Activated naive CD4-positive, alpha-beta T cell treated with anti-CD3 and anti-CD28 coated beads, Interleukin-2, amount 10 ng/mL, durations not matched to agents 7 days and 5 days (primary cell): ENCODE measurements around the gene NKAPL.
A peak's percentile ranks its signal among the peaks of the same experiment; 100 is the strongest.

Source experiments
- CTCF ChIA-PET: fragments of 350-600 bp; sonication (Branson Sonifier 250); formaldehyde crosslinking; loops from one replicate; lab custom pipeline; 2021; ENCODE audit warnings: antibody characterized with exemption; lab: Charles Lee
- DNase-seq: peaks from one replicate; pipeline ENCODE4 v3.0.0-alpha.2; 2020
- H3K27ac Mint-ChIP-seq: one replicate; pipeline ENCODE4 v1.8.0; 2021; ENCODE audit warnings: mild to moderate bottlenecking, moderate library complexity, mixed read lengths
- H3K27me3 Mint-ChIP-seq: one replicate; pipeline ENCODE4 v1.8.0; 2021; ENCODE audit warnings: mild to moderate bottlenecking, mixed read lengths
- H3K36me3 Mint-ChIP-seq: one replicate; pipeline ENCODE4 v1.8.0; 2021; ENCODE audit warnings: mixed read lengths
- H3K4me1 Mint-ChIP-seq: one replicate; pipeline ENCODE4 v1.8.0; 2021; ENCODE audit warnings: mixed read lengths
- H3K4me3 Mint-ChIP-seq: one replicate; pipeline ENCODE4 v1.8.0; 2021; ENCODE audit warnings: mild to moderate bottlenecking, moderate library complexity, mixed read lengths
- H3K9me3 Mint-ChIP-seq: one replicate; pipeline ENCODE4 v1.8.0; 2021; ENCODE audit warnings: mixed read lengths

The NKAPL gene

DNA sequence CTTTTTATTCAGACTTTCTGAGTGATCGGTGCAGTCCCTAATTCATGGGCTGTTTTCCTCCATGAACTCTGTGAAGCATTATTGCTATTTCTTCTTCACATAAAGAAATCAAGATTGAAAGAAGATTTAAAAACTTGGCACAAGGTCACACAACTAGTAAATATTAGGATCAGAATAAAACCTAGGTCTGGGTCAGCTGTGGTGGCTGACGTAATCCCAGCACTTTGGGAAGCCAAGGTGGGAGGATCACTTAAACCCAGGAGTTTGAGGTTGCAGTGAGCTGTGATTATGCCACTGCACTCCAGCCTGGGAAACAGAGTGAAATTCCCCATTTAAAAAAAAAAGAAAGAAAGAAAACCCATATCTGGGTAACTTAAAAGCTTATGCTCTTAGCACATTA lies 32.6 kb upstream of the NKAPL start:
- peaks cover 37% of the 10 kb centered on the region for H3K27me3 Mint-ChIP-seq
- H3K4me3 Mint-ChIP-seq = no peak overlapping the region
- H3K27ac Mint-ChIP-seq = no peak overlapping the region
- peaks cover 42% of the 10 kb centered on the region for H3K4me1 Mint-ChIP-seq
- H3K36me3 Mint-ChIP-seq = peaks cover 18% of the 10 kb centered on the region
- CTCF ChIA-PET = interaction anchor here (1.4 kb wide), 1 partner anchor 130 kb away, joined by 3 read pairs; no protein-coding TSS in a partner anchor
- no peak for DNase-seq
- no peaks in the 10 kb centered on the region for H3K9me3 Mint-ChIP-seq

GRCh38 chr6:28232785-28233184 lies 26.3 kb upstream of the NKAPL start:
- Mint-ChIP-seq H3K4me1 (peaks cover 15% of the 10 kb centered on the region), H3K27me3 (peaks cover 19% of the 10 kb centered on the region), H3K4me3 (no peak overlapping the region), H3K27ac (no peak overlapping the region), H3K9me3 (peaks cover 10% of the 10 kb centered on the region), H3K36me3 (peaks cover 12% of the 10 kb centered on the region)
- CTCF ChIA-PET = no interaction called here
- no peak for DNase-seq

DNA sequence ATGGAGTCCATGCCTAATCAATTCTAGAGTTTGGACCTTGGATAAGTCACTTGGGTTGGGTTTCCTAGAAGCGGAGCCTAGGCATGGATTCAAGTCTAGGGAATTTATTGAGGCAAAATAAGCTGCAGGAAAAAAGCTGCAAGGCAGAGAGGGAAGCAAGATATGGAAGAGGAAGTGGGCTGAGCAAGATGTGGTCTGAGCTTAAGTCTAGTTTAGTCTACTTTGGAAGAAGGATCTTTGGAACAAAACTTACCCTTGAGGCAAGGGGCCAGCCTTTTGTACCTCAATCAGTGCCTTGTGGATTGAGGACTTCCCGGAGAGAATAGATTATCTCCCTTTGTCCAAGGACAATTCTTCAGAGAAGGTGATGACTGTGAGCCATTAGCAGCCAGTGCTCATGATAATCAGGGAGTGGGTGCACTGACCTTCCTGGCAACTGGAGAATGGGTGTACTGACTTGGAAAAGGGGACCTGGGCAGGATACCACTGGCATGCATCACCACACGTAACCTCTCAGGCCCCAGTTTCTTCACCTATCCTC lies 23.1 kb upstream of the NKAPL start:
- Mint-ChIP-seq H3K27ac (no peak overlapping the region), H3K36me3 (peaks cover 1% of the 10 kb centered on the region), H3K9me3 (peaks cover 12% of the 10 kb centered on the region), H3K4me1 (no peaks in the 10 kb centered on the region), H3K27me3 (peaks cover 22% of the 10 kb centered on the region), H3K4me3 (no peak overlapping the region)
- CTCF ChIA-PET = no interaction called here
- DNase-seq = no peak

DNA sequence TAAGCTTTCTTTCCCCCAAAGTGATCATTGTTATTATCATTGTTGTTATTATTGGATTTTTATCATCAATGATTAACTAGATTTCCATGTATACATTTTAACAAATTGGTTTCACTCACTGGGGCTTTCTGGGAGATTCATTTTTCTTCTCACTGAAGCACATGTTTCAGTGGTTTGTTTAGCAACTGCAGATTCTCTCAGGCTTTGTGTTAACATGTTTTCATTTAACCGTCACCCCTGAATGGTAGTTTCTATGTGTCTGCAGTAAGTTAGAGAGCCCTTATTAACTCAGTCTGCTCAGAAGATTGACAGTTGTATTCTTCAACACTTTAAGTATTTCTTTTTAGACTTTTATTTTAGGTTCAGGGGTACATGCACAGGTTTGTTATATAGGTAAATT lies 19.5 kb upstream of the NKAPL start:
- H3K4me1 Mint-ChIP-seq = no peaks in the 10 kb centered on the region
- H3K27me3 Mint-ChIP-seq = peaks cover 11% of the 10 kb centered on the region
- CTCF ChIA-PET = no interaction called here
- H3K36me3 Mint-ChIP-seq = peaks cover 12% of the 10 kb centered on the region
- peaks cover 2% of the 10 kb centered on the region for H3K9me3 Mint-ChIP-seq
- no peak for DNase-seq
- no peak overlapping the region for H3K4me3 Mint-ChIP-seq
- H3K27ac Mint-ChIP-seq = no peak overlapping the region

- peaks cover 2% of the 10 kb centered on the region for H3K9me3 Mint-ChIP-seq
Observed at GRCh38 chr6:28240471-28240870, 18.6 kb upstream of the NKAPL start.

GRCh38 chr6:28243946-28244345 lies 15.2 kb upstream of the NKAPL start:
- no peak overlapping the region for H3K27ac Mint-ChIP-seq
- peaks cover 6% of the 10 kb centered on the region for H3K4me1 Mint-ChIP-seq
- no peaks in the 10 kb centered on the region for H3K9me3 Mint-ChIP-seq
- H3K4me3 Mint-ChIP-seq = no peak overlapping the region
- DNase-seq = no peak
- CTCF ChIA-PET = no interaction called here
- peaks cover 50% of the 10 kb centered on the region for H3K36me3 Mint-ChIP-seq
- H3K27me3 Mint-ChIP-seq = no peaks in the 10 kb centered on the region

More at GRCh38 chr6:28240471-28240870, 18.6 kb upstream of the NKAPL start:
- Mint-ChIP-seq H3K4me1 (no peaks in the 10 kb centered on the region), H3K36me3 (peaks cover 19% of the 10 kb centered on the region), H3K4me3 (no peak overlapping the region), H3K27ac (no peak overlapping the region), H3K27me3 (peaks cover 10% of the 10 kb centered on the region)
- no peak for DNase-seq
- CTCF ChIA-PET = no interaction called here

- Mint-ChIP-seq H3K27me3 (no peaks in the 10 kb centered on the region), H3K4me1 (peaks cover 16% of the 10 kb centered on the region), H3K4me3 (no peak overlapping the region), H3K9me3 (no peaks in the 10 kb centered on the region), H3K36me3 (peaks cover 54% of the 10 kb centered on the region), H3K27ac (no peak overlapping the region)
- CTCF ChIA-PET = no interaction called here
- DNase-seq = no peak
Observed at GRCh38 chr6:28245206-28245941, 13.7 kb upstream of the NKAPL start.

DNA sequence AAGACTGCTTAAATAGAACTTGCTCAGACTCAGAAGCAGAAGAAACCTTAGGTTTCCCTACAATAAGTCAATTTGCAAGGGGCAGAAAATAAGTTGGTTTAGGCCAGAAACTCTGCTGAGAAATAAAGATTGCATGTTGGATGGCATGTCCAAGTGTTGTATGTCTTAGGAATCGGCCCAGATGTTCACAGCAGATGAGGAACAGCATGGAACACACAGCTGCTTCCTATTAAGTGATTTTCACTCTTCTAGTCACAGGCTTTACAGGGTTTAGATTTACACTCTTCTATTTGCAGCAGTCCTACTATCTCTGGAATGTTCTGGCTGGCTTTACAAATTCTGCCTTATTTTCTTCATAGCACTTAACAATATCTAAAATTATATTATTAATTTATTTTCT lies 10.2 kb upstream of the NKAPL start:
- Mint-ChIP-seq H3K4me3 (no peak overlapping the region), H3K27ac (no peak overlapping the region), H3K36me3 (peaks cover 57% of the 10 kb centered on the region), H3K27me3 (no peaks in the 10 kb centered on the region), H3K4me1 (peaks cover 39% of the 10 kb centered on the region), H3K9me3 (no peaks in the 10 kb centered on the region)
- DNase-seq = no peak
- CTCF ChIA-PET = no interaction called here

DNA sequence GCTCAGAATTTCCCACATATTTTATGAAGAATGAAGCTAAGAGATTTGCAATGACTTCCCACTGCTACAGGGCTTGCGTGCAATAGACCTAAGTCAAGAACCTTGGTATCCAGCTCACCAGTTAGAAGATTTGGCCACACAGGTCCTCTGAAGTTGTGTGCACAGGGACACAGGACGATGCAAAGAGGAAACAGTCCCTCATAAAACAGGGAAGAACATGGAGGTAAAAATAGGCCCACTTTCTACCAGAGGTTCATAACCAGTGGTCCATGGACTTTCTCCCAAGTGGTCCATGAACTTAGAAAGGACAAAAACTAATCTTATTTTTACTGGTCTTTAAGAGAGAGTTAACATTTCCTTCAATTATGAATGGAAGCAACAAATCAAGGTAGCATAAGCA lies 8.3 kb upstream of the NKAPL start:
- Mint-ChIP-seq H3K4me3 (peak overlapping the region; percentile 61), H3K27me3 (peaks cover 5% of the 10 kb centered on the region), H3K27ac (no peak overlapping the region), H3K36me3 (peaks cover 40% of the 10 kb centered on the region), H3K9me3 (no peaks in the 10 kb centered on the region), H3K4me1 (peaks cover 39% of the 10 kb centered on the region)
- CTCF ChIA-PET = interaction anchor here (0.9 kb wide), 1 partner anchor 105 kb away, joined by 6 read pairs; no protein-coding TSS in a partner anchor
- no peak for DNase-seq

- Mint-ChIP-seq H3K9me3 (no peaks in the 10 kb centered on the region), H3K4me1 (peaks cover 39% of the 10 kb centered on the region), H3K27ac (peak overlapping the region; percentile 91), H3K27me3 (peaks cover 10% of the 10 kb centered on the region), H3K36me3 (peaks cover 31% of the 10 kb centered on the region), H3K4me3 (peak overlapping the region; percentile 98)
- CTCF ChIA-PET = interaction anchor here (1.1 kb wide), 1 partner anchor 105 kb away, joined by 4 read pairs; no protein-coding TSS in a partner anchor
- peak; percentile 65 for DNase-seq
Observed at GRCh38 chr6:28251661-28252008, 7.5 kb upstream of the NKAPL start.

DNA sequence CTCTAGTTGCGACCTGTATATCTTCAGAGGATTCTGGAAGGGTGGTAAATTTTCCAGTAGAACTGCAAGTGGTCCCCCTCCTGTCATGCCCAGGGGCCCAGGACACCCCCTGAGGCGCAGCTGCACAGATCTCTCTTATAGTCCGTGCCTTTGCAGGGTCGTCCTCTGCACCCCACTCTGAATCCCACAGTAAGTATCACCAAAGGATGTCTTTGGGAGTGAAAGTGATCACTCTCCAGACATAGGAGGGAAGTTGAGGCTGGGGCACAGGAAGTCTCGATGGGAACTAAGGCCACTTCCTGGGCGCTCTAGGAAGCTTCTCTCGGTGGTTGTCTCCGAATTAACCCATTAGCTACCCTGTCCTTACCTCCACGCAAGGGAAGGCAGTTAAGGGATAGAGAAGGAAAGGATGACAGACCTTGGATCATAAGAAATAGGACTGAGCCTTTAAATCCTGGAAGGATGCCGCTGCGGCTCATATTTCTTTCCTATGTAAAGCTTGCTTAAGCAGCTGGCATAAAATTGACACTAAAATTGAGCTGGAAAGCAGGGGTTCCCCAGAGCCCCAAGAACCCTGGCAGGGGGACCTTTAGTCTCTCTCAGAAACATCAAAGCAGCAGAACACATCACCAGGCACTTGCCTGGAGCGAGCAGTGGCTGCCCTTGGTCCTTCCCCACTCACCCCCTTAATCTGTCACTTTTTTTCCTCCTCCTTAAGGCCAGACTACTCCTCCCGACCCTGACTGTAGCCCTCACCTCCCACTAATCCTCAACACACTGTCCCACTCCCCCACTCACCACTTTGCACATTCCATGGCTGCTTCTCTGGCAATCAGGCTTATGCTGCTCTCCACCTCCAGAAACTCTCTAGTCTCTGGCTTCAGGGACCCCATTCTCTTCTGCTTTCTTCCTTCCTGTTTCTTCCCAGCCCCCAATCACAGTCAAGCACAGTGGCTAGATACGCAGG lies 6.8 kb upstream of the NKAPL start, which contains the start of gene ZKSCAN4:
TSS of gene ZKSCAN4 (minus strand) at position 261 of the 967 bp plus-strand sequence. CDS start 289 bp downstream, outside the sequence.
- H3K27me3 Mint-ChIP-seq = peaks cover 10% of the 10 kb centered on the region
- H3K4me1 Mint-ChIP-seq = peaks cover 39% of the 10 kb centered on the region
- DNase-seq = peak; percentile 86
- peaks cover 24% of the 10 kb centered on the region for H3K36me3 Mint-ChIP-seq
- peak within 1 kb of the TSS; percentile 91 for H3K27ac Mint-ChIP-seq
- no peaks in the 10 kb centered on the region for H3K9me3 Mint-ChIP-seq
- peak within 1 kb of the TSS; percentile 98 for H3K4me3 Mint-ChIP-seq
- CTCF ChIA-PET = interaction anchor here (0.9 to 1.1 kb wide), 2 partner anchors 15 to 104 kb away, joined by 4 to 6 read pairs; partner anchors contain the start of gene ZSCAN26

- Mint-ChIP-seq H3K9me3 (peaks cover 7% of the 10 kb centered on the region), H3K36me3 (peaks cover 21% of the 10 kb centered on the region), H3K27ac (no peak overlapping the region), H3K4me3 (no peak overlapping the region), H3K4me1 (peaks cover 38% of the 10 kb centered on the region), H3K27me3 (peaks cover 17% of the 10 kb centered on the region)
- DNase-seq = no peak
- CTCF ChIA-PET = interaction anchor here (0.7 kb wide), 1 partner anchor 13 kb away, joined by 3 read pairs; the partner anchor contains the start of gene ZSCAN26
Observed at GRCh38 chr6:28254121-28254519, 5.0 kb upstream of the NKAPL start.

DNA sequence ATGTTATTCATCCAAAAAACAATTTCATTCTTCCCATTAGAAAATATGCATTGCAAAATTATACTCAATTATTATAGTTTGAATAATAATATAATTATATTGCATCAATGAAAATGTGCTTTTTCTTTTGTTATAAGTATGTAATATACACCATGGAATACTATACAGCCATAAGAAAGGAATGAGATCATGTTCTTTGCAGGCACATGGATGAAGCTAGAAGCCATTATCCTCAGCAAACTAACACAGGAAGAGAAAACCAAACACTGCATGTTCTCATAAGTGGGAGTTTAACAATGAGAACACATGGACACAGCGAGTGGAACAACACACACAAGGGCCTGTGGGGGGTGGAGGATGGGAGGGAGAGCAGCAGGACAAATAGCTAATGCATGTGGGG lies 2.1 kb upstream of the NKAPL start:
- H3K36me3 Mint-ChIP-seq = peaks cover 10% of the 10 kb centered on the region
- CTCF ChIA-PET = no interaction called here
- peaks cover 14% of the 10 kb centered on the region for H3K4me1 Mint-ChIP-seq
- no peak overlapping the region for H3K27ac Mint-ChIP-seq
- H3K27me3 Mint-ChIP-seq = peaks cover 32% of the 10 kb centered on the region
- DNase-seq = no peak
- H3K4me3 Mint-ChIP-seq = no peak overlapping the region
- H3K9me3 Mint-ChIP-seq = peaks cover 7% of the 10 kb centered on the region

DNA sequence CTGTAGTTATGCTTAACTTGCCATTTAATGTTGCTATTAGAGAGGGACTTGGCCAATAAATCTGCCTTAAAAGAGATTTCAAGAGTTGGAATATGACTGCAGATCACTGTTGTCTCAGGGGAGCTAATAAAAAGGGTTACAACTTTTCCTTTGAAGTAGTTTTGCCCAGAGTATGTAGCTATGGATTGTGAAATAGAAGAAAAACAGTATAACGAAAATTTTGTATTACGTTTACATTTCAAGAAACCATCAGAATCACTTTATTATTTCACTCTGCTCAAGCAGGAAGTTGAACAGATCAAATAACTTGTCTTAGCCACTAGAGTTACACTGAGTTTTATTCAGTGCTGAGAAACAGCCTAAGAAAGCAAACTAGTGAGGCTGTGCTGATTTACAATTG lies 4.8 kb downstream of the NKAPL start:
- H3K4me3 Mint-ChIP-seq = no peak overlapping the region
- no peak for DNase-seq
- CTCF ChIA-PET = no interaction called here
- peaks cover 20% of the 10 kb centered on the region for H3K27me3 Mint-ChIP-seq
- peaks cover 2% of the 10 kb centered on the region for H3K36me3 Mint-ChIP-seq
- H3K27ac Mint-ChIP-seq = no peak overlapping the region
- H3K9me3 Mint-ChIP-seq = peaks cover under 1% of the 10 kb centered on the region
- H3K4me1 Mint-ChIP-seq = peaks cover 8% of the 10 kb centered on the region
